ENCODE results near the gene WFIKKN1.

DNA sequence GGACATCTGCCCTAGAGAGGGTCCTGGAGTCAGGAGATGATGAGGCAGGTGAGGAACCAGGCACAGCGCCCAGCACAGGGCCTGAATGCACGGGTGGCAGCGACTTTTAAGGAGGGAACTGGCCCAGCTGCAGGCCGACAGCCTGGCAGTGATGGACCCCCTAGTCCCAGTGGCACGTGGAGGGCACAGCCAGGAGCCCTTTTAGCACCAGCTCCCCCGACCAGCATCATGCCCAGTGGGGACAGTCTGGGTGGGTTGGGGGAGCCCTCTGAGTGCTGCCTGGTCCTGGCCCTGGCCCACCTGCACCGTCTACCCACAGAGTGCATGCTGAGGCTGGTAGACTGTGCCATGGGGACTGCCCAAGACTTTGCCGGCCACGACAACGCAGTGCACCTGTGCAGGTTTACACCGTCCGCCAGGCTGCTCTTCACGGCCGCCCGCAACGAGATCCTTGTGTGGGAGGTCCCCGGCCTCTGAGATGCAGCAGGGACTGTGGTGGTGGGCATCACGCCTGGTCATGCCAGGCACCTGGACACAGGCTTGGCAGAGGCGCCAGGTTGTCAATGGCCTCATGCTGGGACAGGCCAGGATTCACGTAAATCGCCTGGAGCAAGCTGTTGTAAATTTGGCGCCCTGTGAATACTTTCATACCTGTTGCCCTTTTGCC is 36.5 kb downstream of the WFIKKN1 start:
- TF ChIP-seq, protein P1, sequence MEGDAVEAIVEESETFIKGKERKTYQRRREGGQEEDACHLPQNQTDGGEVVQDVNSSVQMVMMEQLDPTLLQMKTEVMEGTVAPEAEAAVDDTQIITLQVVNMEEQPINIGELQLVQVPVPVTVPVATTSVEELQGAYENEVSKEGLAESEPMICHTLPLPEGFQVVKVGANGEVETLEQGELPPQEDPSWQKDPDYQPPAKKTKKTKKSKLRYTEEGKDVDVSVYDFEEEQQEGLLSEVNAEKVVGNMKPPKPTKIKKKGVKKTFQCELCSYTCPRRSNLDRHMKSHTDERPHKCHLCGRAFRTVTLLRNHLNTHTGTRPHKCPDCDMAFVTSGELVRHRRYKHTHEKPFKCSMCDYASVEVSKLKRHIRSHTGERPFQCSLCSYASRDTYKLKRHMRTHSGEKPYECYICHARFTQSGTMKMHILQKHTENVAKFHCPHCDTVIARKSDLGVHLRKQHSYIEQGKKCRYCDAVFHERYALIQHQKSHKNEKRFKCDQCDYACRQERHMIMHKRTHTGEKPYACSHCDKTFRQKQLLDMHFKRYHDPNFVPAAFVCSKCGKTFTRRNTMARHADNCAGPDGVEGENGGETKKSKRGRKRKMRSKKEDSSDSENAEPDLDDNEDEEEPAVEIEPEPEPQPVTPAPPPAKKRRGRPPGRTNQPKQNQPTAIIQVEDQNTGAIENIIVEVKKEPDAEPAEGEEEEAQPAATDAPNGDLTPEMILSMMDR (conservative IDR thresholded peaks at IDR 0.05; ENCODE audit: low read length): no peak
- TF ChIP-seq EZH2phosphoT487 (IDR thresholded peaks at IDR 0.05; ENCODE audit: borderline replicate concordance, low read depth, low read length): no peak
